SK-N-SH treated with all-trans-retinoic acid at 6 μM for 48 hours (cell line): ENCODE data around the gene OOSP2.

ENCODE experiments used
- ATAC-seq: fragments of 200-7000 bp; cut with Tn5 transposase; 3 replicates; pipeline ENCODE4 v1.9.1; 2020; ENCODE audit warnings: mild to moderate bottlenecking, moderate library complexity
- ARNTL ChIP-seq: fragments of 450-650 bp; formaldehyde crosslinking; IDR thresholded peaks from 2 replicates; pipeline ENCODE4 v1.5.0; 2020; ENCODE audit warnings: low read depth, mild to moderate bottlenecking, moderate library complexity, borderline replicate concordance
- BACH2 ChIP-seq: fragments of 250-450 bp; sonication (Bioruptor Pico); IDR thresholded peaks from 2 replicates; pipeline ENCODE4 v1.9.0; 2021; ENCODE audit warnings: mild to moderate bottlenecking, borderline replicate concordance
- CSDC2 ChIP-seq: fragments of 250-450 bp; sonication (Bioruptor Pico); IDR thresholded peaks from 2 replicates; pipeline ENCODE4 v1.5.0; 2020; ENCODE audit warnings: mild to moderate bottlenecking, moderate library complexity
- GLIS3 ChIP-seq: fragments of 250-450 bp; sonication (Bioruptor Pico); IDR thresholded peaks from 2 replicates; pipeline ENCODE4 v1.5.0; 2020; ENCODE audit warnings: mild to moderate bottlenecking, moderate library complexity
- OSR1 ChIP-seq: fragments of 250-450 bp; sonication (Bioruptor Pico); IDR thresholded peaks from 2 replicates; pipeline ENCODE4 v1.8.0; 2022; ENCODE audit warnings: moderate library complexity, mild to moderate bottlenecking, inconsistent platforms
- PPARA ChIP-seq: fragments of 250-450 bp; sonication (Bioruptor Pico); IDR thresholded peaks from 2 replicates; pipeline ENCODE4 v1.5.0; 2020; ENCODE audit warnings: mild to moderate bottlenecking, borderline replicate concordance
- SNAI2 ChIP-seq: fragments of 250-450 bp; sonication (Bioruptor Pico); IDR thresholded peaks from 2 replicates; pipeline ENCODE4 v1.5.0; 2020; ENCODE audit warnings: mild to moderate bottlenecking, moderate library complexity
- TCF4 ChIP-seq: fragments of 250-450 bp; sonication (Bioruptor Pico); IDR thresholded peaks from 2 replicates; pipeline ENCODE4 v1.8.0; 2021; ENCODE audit warnings: mild to moderate bottlenecking, moderate library complexity, borderline replicate concordance
- TOX ChIP-seq: fragments of 250-450 bp; sonication (Bioruptor Pico); IDR thresholded peaks from 2 replicates; pipeline ENCODE4 v1.8.0; 2021; ENCODE audit warnings: mild to moderate bottlenecking, moderate library complexity, borderline replicate concordance
- TSHZ2 ChIP-seq: fragments of 250-450 bp; sonication (Bioruptor Pico); IDR thresholded peaks from 2 replicates; pipeline ENCODE4 v1.5.0; 2020; ENCODE audit warnings: mild to moderate bottlenecking, moderate library complexity
- ZC3H10 ChIP-seq: fragments of 250-450 bp; sonication (Bioruptor Pico); IDR thresholded peaks from 2 replicates; pipeline ENCODE4 v1.5.1; 2021; ENCODE audit warnings: mild to moderate bottlenecking, moderate library complexity
- ZFP3 ChIP-seq: fragments of 250-450 bp; sonication (Bioruptor Pico); IDR thresholded peaks from 2 replicates; pipeline ENCODE4 v1.5.0; 2020; ENCODE audit warnings: mild to moderate bottlenecking, moderate library complexity
- ZNF565 ChIP-seq: fragments of 450-650 bp; formaldehyde crosslinking; conservative IDR thresholded peaks from 2 replicates; pipeline ENCODE4 v1.5.0; 2020; ENCODE audit warnings: low read depth, mild to moderate bottlenecking, moderate library complexity
- ZNF70 ChIP-seq: fragments of 450-650 bp; formaldehyde crosslinking; IDR thresholded peaks from 2 replicates; pipeline ENCODE4 v1.5.0; 2020; ENCODE audit warnings: mild to moderate bottlenecking, moderate library complexity
- ZNF8 ChIP-seq: fragments of 450-650 bp; formaldehyde crosslinking; IDR thresholded peaks from 2 replicates; pipeline ENCODE4 v1.5.0; 2020; ENCODE audit warnings: mild to moderate bottlenecking, moderate library complexity
- TF ChIP-seq, protein P1 (sequence below): fragments of 250-450 bp; sonication (Bioruptor Pico); IDR thresholded peaks from 2 replicates; pipeline ENCODE4 v1.8.0; 2020; ENCODE audit warnings: mild to moderate bottlenecking, moderate library complexity, borderline replicate concordance
- TF ChIP-seq, protein P2 (sequence below): fragments of 250-450 bp; sonication (Bioruptor Pico); IDR thresholded peaks from 2 replicates; pipeline ENCODE4 v1.5.1; 2021; ENCODE audit warnings: mild to moderate bottlenecking, moderate library complexity
- TF ChIP-seq, protein P3 (sequence below): fragments of 250-450 bp; sonication (Bioruptor Pico); IDR thresholded peaks from 2 replicates; pipeline ENCODE4 v1.8.0; 2021; ENCODE audit warnings: low read depth, mild to moderate bottlenecking, moderate library complexity, borderline replicate concordance
- TF ChIP-seq, protein P4 (sequence below): fragments of 250-450 bp; sonication (Bioruptor Pico); IDR thresholded peaks from 2 replicates; pipeline ENCODE4 v1.5.1; 2020; ENCODE audit warnings: low read depth, mild to moderate bottlenecking, moderate library complexity

Gene OOSP2, protein sequence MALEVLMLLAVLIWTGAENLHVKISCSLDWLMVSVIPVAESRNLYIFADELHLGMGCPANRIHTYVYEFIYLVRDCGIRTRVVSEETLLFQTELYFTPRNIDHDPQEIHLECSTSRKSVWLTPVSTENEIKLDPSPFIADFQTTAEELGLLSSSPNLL

DNA sequence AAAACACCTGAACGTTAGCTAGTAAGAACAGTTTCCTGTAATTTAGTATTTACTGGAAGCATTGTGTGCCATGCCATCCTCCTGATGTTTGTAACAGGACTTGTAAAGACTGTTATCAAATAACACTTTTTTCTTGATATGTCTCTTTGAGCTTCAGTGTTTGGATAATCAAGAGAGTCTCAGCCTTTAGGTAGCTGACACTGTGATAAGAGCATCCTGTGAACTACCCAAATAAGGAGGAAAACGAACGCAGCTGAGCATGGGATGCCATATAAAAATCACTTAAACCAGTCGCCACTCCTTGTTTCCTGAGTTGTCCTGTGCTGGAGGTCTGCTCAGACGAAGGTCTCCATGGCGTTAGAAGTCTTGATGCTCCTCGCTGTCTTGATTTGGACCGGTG is at the start of gene OOSP2:
Gene OOSP2 (plus strand): TSS at position 301 of the 400 bp plus-strand sequence. CDS start 51 bp downstream, at position 352.
- no peak for ATAC-seq
- no peak for TF ChIP-seq TOX (CRISPR knock-in tag)
- TF ChIP-seq ZNF8, result no peak
- TF ChIP-seq, all 23 proteins: peak for 0

GRCh38 chr11:59990421-59990820 is 49.8 kb upstream of the OOSP2 start:
- ATAC-seq, result no peak
- TF ChIP-seq ZNF70 (CRISPR knock-in tag) (no peak), ZNF565 (CRISPR knock-in tag) (no peak), PPARA (CRISPR knock-in tag) (no peak), SNAI2 (CRISPR knock-in tag) (no peak), CSDC2 (no peak), ZC3H10 (no peak), ZFP3 (CRISPR knock-in tag) (no peak), ARNTL (no peak), TCF4 (CRISPR knock-in tag) (no peak), GLIS3 (CRISPR knock-in tag) (no peak), ZNF8 (no peak)
- TF ChIP-seq, protein P1, sequence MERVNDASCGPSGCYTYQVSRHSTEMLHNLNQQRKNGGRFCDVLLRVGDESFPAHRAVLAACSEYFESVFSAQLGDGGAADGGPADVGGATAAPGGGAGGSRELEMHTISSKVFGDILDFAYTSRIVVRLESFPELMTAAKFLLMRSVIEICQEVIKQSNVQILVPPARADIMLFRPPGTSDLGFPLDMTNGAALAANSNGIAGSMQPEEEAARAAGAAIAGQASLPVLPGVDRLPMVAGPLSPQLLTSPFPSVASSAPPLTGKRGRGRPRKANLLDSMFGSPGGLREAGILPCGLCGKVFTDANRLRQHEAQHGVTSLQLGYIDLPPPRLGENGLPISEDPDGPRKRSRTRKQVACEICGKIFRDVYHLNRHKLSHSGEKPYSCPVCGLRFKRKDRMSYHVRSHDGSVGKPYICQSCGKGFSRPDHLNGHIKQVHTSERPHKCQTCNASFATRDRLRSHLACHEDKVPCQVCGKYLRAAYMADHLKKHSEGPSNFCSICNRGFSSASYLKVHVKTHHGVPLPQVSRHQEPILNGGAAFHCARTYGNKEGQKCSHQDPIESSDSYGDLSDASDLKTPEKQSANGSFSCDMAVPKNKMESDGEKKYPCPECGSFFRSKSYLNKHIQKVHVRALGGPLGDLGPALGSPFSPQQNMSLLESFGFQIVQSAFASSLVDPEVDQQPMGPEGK (CRISPR knock-in tag), result no peak
- TF ChIP-seq, protein P2, sequence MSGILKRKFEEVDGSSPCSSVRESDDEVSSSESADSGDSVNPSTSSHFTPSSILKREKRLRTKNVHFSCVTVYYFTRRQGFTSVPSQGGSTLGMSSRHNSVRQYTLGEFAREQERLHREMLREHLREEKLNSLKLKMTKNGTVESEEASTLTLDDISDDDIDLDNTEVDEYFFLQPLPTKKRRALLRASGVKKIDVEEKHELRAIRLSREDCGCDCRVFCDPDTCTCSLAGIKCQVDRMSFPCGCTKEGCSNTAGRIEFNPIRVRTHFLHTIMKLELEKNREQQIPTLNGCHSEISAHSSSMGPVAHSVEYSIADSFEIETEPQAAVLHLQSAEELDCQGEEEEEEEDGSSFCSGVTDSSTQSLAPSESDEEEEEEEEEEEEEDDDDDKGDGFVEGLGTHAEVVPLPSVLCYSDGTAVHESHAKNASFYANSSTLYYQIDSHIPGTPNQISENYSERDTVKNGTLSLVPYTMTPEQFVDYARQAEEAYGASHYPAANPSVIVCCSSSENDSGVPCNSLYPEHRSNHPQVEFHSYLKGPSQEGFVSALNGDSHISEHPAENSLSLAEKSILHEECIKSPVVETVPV (CRISPR knock-in tag), result no peak
- TF ChIP-seq, protein P3, sequence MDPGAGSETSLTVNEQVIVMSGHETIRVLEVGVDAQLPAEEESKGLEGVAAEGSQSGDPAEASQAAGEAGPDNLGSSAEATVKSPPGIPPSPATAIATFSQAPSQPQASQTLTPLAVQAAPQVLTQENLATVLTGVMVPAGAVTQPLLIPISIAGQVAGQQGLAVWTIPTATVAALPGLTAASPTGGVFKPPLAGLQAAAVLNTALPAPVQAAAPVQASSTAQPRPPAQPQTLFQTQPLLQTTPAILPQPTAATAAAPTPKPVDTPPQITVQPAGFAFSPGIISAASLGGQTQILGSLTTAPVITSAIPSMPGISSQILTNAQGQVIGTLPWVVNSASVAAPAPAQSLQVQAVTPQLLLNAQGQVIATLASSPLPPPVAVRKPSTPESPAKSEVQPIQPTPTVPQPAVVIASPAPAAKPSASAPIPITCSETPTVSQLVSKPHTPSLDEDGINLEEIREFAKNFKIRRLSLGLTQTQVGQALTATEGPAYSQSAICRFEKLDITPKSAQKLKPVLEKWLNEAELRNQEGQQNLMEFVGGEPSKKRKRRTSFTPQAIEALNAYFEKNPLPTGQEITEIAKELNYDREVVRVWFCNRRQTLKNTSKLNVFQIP (CRISPR knock-in tag), result no peak
- TF ChIP-seq, protein P4, sequence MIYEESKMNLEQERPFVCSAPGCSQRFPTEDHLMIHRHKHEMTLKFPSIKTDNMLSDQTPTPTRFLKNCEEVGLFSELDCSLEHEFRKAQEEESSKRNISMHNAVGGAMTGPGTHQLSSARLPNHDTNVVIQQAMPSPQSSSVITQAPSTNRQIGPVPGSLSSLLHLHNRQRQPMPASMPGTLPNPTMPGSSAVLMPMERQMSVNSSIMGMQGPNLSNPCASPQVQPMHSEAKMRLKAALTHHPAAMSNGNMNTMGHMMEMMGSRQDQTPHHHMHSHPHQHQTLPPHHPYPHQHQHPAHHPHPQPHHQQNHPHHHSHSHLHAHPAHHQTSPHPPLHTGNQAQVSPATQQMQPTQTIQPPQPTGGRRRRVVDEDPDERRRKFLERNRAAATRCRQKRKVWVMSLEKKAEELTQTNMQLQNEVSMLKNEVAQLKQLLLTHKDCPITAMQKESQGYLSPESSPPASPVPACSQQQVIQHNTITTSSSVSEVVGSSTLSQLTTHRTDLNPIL (CRISPR knock-in tag), result no peak
- TF ChIP-seq, all 23 proteins: peak for 0

DNA sequence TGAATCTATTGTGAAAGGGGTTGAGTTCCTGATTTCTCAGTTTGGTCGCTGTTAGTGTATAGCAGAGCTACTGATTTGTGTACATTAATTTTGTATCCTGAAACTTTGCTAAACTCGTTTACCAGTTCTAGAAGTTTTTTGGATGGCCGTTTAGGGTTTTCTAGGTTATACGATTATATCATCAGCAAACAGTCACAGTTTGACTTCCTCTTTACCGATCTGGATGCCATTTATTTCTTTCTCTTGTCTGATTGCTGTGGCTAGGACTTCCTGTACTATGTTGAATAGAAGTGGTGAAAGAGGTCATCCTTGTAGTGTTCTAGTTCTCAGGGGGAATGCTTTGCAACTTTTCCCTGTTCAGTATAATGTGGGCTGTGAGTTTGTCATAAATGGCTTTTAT is 47.8 kb upstream of the OOSP2 start:
- ATAC-seq, result no peak

More for the DNA sequence above, 47.8 kb upstream of the OOSP2 start:
- TF ChIP-seq OSR1 (CRISPR knock-in tag) (no peak), BACH2 (CRISPR knock-in tag) (no peak), ZNF8 (no peak), PPARA (CRISPR knock-in tag) (no peak), ARNTL (no peak), TOX (CRISPR knock-in tag) (no peak), CSDC2 (no peak), ZC3H10 (no peak), GLIS3 (CRISPR knock-in tag) (no peak), ZFP3 (CRISPR knock-in tag) (no peak), SNAI2 (CRISPR knock-in tag) (no peak), TCF4 (CRISPR knock-in tag) (no peak), ZNF70 (CRISPR knock-in tag) (no peak), TSHZ2 (CRISPR knock-in tag) (no peak)
- TF ChIP-seq, protein P2 (CRISPR knock-in tag), result no peak
- TF ChIP-seq, protein P1 (CRISPR knock-in tag), result no peak
- TF ChIP-seq, protein P4 (CRISPR knock-in tag), result no peak
- TF ChIP-seq, protein P3 (CRISPR knock-in tag), result no peak
- TF ChIP-seq, all 23 proteins: peak for 0
